HG03354 (cell line): Measurements from ENCODE around the gene NTM.

ENCODE experiments used
- ATAC-seq: cut with Tn5 transposase; IDR thresholded peaks from one replicate; pipeline ENCODE4 v1.9.1; 2021; ENCODE audit warnings: mild to moderate bottlenecking; ENCODE audit not compliant: unreplicated experiment, poor library complexity, severe bottlenecking

NTM gene

DNA sequence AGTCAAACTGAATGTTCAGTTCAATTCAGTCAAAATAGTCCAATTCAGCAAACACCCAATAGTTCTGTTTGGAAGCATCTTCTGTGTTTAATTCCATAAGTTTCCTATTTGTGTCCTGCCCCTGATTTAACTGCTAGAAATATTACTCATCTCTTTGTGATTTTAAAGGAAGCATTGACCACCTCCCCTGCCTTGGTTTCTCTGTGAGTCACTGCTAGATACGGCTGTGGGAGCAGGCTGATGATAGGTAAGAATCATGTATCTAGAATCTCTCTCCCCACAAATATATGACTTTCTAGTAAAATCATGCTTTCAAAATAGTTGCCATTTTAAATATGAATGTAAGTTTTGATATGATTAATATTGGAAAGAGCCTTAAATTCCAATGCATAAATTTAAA, 888.5 kb downstream of the NTM start:
- ATAC-seq: no peak

DNA sequence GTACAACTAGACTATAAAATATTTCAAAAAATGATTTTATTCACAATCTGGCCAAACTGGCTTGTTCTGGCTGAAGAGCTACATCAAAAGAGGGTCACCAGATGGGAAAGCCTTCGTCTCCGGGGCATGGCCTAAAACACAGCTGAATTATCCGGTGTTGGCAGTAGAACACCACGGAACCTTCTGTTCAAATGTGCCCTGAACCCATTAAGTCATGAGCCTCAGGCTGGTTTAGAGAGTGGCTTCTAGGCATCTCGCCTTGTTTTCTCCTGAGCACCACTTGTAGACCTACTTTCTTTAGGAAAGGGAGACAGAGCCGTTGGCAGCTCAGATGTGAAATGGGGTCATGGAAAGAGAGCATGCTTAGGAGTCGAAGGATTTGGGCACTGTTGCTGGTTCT, 890.2 kb downstream of the NTM start:
- ATAC-seq: no peak

DNA sequence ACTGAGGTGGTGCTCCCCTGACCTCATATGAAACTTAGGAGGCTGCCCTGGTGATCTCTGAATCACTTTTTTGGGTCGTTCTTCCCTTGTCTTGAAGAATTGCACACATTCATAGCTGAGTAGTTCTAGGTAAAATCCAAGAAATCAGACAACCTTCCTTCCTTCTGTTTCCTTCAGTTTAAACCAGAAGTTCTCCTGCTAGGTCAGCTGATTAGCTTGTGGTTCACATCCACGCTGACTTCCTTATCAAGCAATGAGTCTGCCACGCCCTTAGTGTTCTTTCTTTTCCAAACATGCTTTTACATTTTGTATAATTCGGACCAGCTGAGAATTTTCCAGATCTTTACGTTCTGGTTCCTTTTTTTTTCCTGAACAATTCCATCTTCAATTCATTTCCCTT, 892.8 kb downstream of the NTM start:
- ATAC-seq: no peak

DNA sequence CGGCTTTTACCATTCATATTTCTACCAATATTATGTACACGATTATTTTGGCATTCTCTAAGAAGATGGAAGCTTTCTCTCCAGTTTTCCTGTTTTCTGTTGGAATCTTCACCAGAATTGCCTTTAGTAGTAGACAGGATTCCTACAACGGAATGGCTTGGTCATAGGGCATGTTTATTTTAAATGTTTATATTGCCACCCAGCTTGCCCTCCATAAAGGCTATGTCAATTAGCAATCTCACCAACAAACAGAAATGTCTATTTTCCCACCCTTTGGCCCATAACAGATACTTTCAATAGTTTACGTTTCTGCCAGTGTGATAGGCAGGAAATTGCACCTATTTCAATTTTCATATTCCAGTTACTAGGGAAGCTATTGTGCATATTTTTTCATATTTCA, 893.5 kb downstream of the NTM start:
- ATAC-seq: no peak

DNA sequence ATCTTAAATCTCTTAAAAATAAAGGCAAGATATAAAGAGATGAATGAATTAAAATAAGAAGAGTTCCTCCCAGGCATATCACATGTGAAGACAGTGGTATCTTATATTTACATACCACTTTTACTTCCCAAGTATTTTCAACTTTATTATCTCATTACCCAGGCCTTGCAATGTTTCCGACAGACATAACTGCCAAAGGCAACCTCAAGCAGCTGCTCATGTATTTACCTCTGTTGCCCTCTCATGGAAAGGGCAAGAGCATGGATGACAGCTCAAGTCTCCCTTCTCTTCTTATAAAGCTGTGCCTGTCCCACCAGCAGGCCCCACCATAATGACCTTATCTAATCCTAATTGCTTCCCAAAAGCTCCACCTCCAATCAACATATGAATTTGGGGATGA, 894.2 kb downstream of the NTM start:
- no peak for ATAC-seq

DNA sequence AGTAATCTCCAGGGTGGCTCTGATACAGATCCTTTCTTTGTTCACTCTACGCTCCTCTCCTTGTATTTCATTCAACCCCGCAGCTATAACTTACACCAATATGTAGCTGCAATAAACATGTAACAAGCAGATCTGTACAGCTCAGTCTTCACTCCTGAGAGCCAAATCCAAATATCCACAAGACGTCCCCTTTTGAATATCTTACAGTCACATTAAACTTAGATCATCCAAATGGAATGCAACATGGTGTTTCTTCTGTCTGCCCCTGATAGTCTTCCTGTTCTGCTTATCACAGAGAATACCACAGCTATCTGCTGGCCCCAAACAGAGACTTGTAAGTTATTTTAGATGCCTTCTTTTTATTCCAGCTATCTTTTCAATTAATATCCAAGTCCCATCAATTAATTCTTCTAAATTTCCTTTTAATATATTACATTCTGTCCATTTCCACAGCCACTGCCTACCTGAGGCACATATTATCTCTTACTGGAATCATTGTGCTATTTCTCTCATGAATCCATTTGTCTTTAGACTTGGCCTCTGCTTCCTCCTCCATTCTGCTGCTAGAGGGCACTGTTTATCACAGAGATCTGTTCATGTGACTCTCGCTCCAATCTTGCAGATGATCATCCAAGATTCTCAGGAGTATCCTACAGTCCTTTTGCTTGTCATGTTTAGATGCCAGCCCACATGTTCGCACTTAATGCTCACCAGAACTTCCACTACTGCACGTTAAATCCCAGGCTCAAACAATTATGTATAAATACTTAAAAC, 908.6 kb downstream of the NTM start:
- ATAC-seq: no peak

DNA sequence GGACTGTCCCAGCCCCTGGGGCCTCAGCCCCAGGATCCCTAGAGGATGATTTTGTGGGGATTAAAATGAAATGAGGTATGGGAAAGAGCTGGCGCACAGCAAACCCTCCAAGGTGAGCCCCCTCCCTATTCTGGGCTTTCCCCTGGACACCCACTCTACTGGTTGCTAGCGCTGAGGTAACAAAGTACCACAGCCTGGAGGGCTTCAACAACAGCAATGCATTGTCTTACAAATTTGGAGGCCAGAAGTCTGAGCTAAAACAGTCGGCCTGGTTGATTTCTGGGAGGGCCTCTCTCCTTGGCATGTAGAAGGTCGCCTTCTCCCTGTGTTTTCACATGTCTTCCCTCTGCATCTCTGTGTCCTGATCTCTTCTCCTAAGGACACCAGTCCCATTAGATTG, 913.6 kb downstream of the NTM start:
- ATAC-seq: no peak

DNA sequence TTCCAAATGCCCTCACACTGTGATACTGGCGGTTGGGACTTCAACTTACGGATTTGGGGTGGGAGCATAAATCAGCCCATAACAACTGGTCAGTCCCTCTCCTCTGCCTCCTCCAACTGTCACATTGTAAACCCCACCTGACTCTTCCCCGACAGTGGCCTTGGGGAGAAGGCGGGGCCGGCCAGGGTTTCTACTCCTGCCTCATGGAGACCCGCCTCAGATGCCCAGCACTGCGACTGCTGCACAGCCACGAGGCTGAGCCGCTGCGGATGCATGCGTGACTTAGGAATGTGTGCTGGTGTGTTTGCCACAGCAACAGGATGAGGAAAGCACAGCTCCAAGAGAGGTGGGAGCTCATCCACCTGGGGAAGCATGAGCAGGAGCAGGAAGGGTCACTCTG, 914.2 kb downstream of the NTM start:
- no peak for ATAC-seq

DNA sequence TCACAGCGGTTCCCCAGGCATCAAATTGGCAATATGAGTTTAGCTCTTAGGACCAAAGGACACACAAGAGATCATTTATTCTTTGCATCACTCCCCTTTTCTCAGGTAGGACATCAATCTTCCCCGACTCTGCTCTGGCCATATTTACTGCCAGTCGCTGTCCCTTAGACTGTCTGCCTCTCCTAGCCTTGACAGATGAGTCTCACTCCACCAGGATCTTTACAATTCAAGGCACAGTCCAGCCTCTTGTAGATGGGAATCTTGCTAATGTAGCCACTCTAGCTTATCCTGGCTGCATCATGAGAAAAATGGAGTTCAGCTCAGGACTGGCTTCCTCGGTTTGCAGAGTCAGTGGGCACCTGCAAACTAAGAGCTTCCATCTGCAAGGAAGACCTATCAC, 915.2 kb downstream of the NTM start:
- no peak for ATAC-seq

DNA sequence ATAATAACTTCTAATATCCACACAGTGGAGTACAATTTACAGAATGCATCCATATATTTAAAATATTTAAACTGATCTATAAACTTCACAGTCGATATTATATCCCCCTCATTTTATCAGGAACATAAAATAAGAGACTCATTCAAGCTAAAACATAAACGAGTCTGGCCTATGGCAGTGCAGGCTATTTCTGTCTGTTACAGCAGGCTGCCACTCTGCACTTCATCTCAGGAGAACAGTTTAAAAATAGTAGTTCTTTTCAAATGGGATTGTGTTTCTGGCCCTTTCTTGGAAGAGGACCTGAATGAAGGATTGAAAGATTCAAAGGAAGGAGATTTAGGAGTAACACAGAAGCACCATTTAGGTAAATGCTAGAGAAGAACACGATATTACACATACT, 915.7 kb downstream of the NTM start:
- ATAC-seq: no peak

DNA sequence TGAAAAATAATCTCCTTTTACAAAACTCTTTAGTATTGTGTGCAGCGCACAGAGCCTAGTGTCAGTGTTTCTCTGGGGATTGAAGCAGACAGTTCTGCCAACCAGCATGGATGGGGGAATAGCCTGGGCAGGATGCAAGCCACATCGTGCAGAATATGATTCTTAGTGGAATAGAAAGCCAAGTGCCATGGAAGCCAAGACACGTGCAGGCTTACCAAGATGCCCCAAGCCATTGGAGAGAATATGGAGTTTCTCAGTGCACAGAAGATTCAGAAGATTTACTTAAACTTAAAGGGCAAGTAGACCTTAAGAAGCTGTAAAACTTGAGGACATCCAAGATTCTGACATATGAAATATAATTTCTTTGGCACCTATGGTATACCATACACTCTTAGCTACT, 917.6 kb downstream of the NTM start:
- no peak for ATAC-seq

DNA sequence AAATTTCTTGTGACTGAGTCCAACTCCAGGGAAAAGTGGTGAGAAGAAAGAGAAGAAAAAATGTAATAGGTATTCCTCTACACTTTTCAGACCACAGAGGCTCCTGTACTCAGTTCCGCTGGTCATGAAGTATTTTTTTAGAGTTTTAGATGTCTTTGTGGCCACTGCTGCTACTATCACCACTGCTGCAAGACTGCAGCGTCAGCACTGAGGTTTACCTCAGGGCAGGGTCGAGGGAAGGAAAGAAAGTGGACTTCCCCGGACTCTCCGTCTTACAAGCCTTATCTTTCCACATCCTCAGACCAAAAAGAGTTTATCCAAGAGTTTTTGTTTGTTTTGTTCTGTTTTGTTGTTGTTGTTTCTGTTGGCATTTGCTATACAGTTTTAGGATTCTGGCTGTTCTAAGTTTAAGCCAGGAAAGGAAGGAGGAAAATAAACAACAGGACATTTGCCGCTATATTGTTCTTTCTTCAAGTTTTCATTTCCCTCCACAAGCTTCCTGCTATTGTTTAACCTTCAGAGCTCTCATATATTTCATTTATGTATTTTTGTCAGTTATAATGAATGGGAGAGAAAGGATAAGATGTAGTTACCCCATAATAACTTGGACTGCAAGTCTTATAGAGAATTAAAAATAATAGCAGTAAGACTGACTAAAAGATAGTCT, 919.3 kb downstream of the NTM start:
- ATAC-seq: no peak

DNA sequence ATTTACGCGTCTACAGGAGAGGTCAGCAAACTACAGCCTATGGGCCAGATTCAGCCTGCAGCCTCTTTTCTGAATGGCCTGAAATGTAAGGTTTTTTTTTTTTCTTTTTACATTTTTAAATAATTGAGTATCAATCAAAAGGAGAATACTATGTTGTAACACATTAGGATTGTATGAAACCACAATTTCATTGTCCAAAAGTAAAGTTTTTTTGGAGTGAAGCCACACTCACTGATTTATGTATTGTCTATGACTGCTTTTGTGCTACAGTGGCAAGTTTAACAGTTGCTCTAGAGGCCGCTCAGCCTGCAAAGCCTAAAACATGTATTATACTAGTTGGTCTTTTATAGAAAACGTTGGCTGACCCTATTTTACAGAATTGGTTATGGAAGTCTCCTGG, 923.2 kb downstream of the NTM start:
- no peak for ATAC-seq

DNA sequence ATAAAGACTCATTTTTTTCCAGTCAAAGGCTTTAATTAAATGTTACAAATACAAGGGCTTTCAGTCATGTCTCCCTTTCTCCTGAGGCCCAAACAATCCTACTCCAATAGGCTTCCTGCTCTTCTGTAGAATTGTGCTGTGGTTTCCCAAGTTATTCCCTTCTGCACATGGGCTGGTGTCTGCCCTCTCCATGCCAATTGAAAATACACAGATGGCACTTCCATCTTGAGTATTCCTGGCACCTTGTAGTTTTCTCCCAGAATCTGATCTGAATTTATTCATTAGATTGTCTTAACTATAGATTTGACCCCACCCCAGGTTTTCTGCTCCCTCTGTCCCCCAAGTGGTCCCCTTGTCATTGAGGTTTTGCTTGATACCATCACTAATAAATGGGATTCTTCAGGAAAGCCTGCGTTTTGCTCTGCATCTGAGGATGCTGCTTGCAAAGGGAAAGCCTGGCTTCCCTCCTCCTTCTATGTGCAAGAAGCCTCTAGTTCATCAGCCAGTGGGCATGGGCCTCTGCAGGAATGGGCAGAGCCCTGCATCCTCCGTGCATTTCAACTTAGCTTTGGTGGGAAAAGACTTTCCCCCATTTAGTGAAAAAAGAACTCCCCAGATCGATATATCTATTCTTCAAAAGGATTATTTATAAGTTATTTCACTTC, 926.7 kb downstream of the NTM start:
- ATAC-seq: no peak

DNA sequence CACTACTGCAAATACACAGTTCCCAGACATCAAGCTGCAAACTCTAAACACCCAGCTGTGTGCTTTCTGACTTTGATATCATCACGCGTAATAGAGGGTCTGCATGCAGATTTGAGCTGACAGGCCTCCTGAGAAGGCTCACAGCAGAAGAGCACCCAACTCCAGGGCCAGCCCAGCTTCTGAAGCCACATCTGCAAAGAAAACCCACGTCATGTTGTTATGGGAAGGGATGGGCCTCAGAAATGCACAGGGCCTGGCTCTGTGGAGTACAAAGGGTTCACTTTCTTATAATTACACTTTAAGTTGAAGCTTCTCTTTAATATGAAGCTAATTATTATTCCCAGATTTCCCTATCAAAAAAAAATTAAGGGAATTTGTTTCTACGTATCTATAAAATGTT, 927.9 kb downstream of the NTM start:
- no peak for ATAC-seq

DNA sequence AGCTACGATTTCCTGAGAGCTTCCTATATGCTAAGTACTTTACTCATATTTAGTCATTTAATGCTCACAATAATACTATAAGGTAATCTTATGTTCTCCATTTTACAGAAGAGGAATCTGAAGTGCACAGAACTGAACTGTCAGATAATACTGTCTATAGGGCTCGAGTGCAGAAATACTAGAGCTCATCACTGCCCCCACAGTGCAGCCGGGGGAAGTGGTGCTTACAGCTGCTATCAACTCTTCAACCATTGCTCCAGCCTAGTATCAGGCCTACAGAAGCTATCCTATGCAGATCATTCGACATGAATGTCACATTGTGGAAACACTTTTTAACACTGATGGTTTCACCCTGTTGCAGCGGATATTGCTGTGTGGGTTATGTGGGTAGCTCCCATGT, 929.9 kb downstream of the NTM start:
- ATAC-seq: no peak

DNA sequence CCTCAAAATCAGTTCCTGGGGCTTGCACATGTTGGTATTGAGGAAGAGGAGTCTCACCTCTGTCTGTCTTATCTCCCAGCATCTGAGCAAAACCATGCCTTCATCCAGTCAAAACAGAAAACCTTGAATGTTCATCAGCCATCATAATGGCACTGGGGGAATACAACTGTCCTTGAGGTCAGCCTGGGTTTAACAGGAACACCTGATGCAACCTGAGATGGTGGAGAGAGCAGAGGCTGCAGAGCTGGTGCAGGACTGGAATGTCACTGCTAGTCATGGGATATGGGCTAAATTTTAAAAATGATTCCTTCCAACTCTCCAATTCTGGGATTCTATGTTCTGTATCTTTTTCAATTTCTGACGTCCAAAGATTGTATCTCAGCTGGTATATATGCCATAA, 931.0 kb downstream of the NTM start:
- no peak for ATAC-seq

DNA sequence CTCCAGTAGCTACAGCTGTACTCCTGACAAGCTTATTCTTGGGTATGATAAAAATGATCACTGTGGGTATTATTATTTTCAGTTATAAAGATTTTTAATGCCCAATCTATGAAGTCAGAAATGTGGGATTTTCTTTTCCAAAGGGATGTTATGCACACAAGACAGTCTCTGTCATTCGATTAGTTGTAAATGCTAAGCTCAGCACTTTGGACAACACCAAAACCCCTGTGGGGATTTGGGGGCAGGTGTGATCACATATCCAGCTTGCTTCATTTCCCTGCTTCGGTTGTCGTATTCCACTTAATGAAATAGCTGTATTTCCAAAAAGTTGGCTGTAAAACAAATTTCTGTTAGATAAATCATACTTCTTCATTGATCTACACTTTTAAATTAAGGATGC, 931.5 kb downstream of the NTM start:
- no peak for ATAC-seq

DNA sequence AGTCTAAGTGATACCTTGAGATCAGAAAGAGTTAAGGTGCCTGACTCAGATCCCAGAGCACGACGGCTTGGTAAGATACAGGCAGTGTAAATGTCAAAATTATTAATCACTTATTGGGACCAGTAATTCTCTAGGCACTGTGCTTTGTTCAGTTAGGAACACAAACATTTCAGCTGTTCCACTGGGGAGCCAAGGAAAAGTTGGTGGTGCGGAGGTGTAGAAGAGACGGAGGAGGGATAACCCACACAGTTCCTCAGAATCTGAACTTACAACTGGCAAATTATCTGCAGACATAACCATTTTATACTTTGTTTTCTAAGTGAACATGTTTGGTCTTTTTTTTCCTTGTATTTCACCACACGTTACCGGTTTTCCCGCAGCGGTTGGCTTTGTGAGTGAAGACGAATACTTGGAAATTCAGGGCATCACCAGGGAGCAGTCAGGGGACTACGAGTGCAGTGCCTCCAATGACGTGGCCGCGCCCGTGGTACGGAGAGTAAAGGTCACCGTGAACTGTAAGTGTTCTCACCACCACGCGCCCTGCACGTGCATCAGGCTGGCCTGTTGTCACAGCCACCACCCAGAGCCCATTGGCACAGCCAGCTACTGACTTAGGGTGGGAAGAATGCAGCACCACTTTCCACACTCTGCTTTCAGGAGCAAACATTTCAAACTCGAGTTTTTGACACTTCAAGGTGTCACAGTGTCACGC, 937.0 kb downstream of the NTM start:
- ATAC-seq: no peak
